ENCODE results near the gene VAMP2.
A peak's percentile ranks its signal among the peaks of the same experiment; 100 is the strongest.

The VAMP2 gene

DNA sequence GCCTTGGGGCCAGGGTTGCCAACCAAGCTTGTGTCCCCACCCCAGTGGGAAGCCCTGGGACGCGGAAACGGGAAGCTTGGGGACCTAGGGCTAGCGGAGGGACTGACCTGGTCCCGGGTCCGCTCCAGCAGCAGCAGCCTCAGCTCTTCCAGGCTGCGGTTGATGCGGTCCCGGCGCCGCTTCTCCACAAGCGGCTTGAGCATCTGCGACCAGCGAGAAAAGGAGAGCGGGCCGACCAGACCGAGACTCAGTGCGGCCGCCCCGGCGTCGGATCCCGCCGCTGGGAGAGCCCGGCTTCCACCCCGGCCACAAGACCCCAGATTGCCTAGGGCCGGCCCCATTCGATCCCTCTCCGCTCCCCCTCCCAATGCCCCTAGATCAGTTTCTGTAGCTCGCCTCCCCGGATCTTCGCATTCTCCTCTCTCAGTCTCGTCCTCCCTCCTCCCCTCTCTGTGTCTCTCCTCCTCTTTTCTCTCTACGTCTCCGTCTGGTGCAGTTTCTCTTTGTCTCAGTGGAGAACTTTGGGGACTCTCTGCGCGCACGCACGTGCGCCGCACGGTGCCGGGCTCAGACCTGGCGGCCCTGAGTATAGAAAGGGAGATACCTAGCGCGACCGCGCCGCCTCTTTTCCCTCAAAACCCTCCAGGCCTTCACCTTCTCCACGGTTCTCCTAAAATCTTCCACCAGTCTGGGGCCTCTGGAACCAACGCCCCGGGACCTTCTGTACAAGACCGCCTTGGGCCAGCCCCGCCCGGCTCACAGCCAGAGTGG lies 39.6 kb downstream of the VAMP2 start:
- no peak for DNase-seq (ENCODE audit: low spot score)

DNA sequence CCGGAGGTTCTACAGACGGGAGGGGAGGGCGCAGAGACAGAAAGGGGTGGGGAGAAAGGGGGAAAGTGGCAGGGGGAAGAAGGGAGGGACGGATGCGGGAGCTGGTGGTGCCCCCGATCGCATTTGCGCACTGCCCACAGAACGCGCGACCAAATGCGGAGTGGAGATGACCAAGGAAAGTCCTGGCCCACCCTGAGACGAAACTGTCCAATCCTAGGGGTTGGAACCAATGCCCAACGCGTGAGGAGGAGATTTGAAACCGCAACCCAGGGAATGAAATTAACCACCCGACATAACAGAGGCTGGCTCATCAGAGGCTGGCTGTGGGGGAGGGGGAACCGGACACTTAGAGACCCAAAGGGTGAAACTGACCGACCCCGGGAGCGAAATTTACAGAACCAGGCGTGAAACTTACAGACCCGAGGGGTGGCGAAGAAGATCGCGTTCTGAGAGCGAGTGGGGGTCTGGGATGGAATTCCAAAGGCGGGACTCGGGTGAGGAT lies 40.3 kb downstream of the VAMP2 start:
- no peak for DNase-seq (ENCODE audit: low spot score)

DNA sequence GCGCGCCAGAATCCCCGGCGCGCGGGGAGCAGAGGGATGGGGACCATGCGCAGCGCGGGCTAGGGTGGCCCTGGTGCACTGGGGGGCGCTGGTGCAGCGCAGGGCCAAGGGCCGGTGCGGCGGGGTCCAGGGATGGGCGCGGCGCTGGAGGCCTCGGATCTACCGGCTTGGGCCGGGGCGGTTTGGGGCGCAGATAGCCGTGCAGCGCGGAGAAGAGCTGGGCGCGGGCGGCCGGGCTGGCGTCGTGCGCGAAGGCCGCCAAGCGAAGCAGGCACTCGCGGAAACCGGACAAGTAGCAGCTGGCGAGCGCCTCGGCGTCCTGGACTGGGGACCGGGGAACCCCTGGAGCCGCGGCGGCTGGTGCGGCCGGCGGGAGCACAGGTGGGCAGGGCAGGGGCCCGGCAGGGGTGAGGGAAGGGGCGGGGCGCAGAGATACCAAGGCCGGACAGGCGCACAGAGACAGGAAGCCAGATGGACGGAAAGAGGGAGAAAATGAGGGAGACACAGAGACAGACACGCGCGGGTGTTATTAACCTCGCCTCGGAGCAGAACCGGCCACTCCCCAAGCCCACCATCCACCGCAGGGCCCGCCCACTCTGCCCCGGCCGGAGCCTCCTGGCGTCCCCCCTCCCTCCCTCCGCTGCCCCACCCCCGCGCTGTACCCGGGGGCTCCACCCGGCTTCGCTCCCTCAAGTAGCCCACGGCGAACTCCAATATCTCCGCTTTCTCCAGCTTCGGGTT lies 40.9 kb downstream of the VAMP2 start:
- peak; percentile 71 for DNase-seq (ENCODE audit: low spot score)

DNA sequence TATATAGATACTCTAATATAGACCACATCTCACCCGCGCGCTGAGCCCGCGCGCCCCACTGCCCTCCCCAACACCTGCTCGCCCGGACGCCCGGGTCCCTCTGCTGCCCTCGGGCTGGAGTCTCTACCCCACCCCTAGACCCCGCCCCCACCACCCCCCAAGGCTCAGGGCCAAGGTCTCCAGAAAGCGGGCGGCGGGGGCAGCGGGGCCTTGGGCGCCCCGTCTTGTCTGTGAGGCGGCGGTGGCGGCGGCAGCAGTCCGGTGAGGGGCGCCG lies 41.4 kb downstream of the VAMP2 start:
- DNase-seq (ENCODE audit: low spot score): no peak

DNA sequence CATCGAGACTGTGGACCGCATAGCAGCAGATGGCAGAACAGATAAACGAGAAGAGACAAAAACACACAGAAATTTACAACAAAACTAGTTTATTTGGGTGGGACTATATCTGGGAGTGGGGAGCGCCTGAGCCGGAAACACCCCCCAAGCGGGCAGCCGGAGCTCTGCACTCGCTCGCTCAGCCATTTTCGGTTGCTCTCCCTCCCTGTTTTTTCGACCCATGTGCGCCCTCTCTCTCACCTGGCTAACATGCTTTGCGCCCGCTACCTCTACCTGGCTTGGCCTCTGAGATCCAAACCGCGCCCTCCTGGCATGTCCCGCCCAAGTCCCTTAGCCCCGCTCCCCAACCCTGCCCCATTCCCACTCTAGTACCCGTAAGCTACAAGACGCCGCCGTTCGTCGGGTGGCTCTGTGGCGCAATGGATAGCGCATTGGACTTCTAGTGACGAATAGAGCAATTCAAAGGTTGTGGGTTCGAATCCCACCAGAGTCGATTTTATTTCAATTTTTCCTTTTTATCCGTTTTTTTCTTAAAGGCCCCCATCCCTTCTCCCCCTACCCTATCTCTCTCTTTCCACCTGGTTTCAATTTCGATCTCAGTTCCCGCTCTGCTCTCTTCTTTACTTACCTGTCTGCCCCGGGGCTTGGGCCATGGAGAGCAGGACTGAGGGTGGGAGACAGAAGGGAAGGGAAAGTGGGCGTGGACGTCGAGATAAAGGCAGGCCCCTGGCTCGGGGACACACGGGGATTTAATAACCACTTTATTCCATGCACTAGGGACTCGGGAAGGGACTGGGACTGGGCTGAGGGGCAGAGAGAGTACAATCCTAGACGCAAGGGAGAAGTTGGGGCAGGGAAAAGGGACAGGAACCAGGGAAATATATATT lies 42.0 kb downstream of the VAMP2 start:
- peak; percentile 55 for DNase-seq (ENCODE audit: low spot score)

DNA sequence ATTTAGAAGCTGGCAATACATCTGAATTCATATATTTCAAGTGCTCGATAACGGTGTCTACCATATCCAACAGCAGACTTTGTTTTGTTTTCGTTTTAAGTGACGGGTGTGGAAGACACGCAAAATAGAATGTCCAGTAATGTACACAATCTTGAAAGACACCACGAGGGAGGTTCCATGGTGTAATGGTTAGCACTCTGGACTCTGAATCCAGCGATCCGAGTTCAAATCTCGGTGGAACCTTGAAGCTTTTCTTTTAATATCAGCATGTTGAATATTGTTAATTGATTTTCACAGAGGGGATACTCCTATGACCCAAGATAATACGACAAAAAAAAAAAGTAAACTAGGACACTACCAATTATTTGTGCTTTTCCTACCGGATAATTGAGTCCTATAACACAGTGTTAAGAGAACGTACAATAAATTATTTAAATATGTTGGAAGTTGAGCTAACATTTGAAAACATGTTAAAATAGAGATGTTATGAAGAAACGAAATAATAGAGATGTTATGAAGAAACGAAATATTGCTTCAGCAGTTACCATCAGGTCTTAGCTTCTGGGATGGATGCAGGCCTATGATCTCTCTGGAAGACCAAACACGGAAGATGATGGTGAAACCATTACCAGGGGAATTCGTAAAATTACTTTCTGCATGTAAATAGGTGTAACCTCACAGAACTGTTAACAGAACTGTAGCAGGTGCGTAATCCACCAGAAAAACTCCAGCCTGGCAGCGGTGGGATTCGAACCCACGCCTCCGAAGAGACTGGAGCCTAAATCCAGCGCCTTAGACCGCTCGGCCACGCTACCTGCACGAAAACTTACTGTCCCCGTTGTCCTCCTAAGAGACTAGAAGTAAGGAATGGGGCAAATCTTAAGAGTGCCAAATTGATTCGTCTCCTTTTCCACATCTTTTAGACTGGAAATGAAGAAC lies 42.9 kb downstream of the VAMP2 start:
- no peak for DNase-seq (ENCODE audit: low spot score)

DNA sequence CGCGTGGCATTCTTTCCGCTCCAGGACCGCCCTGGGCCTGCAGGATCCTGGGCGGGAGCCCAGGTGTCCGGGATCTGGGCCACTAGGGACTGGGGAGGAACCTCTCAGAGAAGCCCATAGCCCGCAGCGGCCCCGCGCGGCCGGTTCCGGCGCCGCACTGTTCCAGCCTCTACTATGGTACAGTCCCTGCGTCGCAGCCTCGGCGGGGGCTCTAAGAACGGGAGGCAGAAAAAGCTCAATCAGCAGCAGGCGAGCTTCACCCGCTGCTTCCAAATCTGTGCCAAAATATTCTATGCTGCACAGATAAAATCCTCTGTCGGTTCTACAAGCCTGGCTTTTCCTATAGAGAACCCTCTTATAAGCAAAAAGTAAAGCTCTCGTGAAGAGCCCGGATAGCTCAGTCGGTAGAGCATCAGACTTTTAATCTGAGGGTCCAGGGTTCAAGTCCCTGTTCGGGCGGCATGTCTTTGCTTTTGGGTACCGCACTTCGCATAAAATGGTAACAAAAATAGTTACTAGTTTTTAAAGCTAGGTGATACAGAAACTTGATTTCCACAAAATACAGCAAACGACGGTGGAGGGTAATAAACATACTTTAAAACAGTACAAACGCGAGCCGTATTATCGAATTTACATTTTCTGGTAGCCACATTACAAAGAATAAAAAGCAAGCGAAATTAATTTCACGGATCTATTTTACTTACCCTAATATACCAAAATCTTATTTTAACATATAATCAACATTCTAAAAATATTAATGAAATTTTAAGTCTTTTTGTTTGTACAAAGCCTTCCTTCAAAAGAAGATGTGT lies 43.8 kb downstream of the VAMP2 start:
- DNase-seq (ENCODE audit: low spot score): peak; percentile 83

DNA sequence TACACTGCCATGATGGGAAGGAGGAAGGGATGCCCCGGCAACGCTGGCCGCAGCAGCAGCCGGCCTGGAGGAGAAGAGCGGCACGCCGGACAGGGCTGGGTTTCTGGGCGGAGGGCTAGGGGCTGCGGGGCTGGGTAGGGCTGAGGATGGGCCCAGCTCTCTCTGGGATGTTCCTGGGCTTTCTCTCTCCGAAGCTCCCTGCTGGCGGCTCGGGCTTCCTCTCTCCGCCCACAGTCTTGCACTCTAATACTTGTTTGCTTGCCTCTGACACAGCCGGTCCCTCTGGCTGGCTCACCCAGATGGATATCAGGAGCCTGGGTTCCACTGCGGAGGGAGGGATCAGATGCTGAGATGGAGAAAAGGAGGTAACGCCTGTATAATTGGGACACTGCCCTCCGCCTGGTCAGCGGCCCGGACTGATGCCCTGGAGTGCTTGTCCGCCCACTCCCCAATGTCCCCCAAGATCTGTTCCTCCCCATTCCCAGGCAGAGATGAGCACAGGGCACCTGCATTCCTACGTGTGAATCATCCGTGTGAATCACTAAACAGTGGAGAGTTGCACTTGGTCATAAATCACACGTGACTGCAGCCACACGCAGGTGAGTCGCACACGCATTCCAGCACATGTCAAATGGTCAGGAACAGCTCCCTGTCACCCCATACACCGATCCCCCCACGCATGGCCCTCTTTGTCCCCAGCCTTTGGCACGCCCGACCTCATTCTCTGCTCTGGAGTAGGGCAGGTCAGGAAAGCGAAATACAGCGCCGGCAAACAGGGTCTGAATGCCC lies 44.6 kb downstream of the VAMP2 start, which contains the start of gene ALOXE3:
Gene ALOXE3 (minus strand): TSS at position 535 of the 789 bp plus-strand sequence. CDS start 524 bp downstream, at position 11.
- no peak for DNase-seq (ENCODE audit: low spot score)

DNA sequence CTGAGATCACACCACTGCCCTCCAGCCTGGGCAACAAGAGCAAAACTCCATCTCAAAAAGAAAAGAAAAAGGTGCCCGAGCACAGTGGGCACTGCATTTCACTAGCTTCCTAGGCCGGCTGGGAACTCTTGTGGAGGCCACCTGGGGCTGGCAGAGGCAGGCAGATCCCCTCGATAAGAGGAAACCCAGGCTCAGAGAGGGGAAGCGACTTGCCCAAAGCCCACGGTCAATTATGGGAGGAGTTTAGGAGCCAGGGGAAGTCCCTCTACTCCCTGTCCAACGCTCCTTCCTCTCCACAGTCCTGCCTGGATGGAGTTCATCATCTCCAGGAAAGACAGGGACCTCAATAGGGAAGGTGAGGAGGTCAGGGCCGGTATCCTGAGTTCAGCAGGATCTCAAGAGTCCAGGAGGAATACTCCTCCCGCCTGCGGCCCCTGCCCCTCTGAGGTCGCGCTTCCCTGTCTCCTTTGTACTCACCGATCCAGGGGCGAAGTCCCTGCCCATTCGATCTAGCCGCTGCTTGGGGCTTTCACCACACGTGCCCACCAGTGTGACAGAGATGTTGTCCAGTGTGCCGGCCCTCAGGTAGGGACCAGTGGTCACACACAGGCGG lies 45.3 kb downstream of the VAMP2 start:
- no peak for DNase-seq (ENCODE audit: low spot score)

DNA sequence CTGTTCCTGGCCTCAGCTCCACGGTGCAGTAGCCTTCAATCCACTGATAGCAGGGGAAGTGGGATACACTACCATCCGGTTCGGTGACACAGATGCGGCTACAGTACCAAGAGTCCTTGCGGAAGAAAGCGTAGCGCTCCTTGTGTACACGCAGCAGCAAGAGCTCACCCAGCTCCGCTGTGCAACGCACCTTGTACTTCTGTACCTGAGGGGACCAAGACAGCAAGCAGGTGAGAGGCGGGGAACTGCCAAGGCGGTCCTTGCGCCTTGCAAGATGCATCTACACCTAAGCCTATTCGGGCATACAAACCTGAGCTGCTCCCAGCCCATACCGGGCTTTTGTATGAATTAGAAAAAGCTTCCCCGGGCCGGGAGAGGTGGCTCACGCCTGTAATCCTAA lies 46.0 kb downstream of the VAMP2 start:
- no peak for DNase-seq (ENCODE audit: low spot score)

DNA sequence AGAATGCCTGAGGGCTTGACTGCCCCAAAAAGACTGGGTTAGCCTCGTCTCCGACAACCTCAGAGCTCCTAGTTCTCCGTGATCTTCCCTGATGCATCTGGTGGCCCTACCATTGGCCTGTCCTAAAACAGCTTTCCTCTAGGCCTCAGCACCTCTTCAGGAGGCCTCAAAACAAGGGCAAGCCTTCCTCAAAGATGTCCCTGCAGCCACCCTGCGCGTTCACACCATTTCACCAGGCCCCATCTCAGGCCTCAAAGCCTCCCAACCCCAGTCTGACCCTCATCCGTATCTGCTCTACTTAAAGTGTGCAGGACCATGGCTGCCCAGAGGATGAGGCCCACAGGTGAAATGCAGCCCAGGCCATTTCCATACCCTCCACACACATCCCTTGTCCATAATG lies 51.8 kb downstream of the VAMP2 start:
- no peak for DNase-seq (ENCODE audit: low spot score)

DNA sequence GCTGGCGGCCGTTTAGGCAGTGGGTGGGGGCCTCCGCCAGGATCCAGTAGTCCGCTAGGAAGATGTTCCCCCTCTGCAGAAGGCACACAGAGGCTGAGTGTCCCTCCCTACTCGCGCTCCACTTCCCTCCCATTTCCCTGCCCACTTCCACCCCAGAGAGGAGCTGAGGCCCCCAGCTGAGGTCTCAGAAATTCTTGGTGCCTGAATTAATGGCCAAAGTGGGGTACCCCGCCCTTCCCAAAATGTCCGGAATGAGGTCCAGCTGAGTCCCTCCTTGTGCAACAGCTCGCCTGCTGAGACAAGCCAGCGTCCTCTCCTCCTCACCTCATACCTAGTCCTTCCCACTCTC lies 52.3 kb downstream of the VAMP2 start:
- no peak for DNase-seq (ENCODE audit: low spot score)

DNA sequence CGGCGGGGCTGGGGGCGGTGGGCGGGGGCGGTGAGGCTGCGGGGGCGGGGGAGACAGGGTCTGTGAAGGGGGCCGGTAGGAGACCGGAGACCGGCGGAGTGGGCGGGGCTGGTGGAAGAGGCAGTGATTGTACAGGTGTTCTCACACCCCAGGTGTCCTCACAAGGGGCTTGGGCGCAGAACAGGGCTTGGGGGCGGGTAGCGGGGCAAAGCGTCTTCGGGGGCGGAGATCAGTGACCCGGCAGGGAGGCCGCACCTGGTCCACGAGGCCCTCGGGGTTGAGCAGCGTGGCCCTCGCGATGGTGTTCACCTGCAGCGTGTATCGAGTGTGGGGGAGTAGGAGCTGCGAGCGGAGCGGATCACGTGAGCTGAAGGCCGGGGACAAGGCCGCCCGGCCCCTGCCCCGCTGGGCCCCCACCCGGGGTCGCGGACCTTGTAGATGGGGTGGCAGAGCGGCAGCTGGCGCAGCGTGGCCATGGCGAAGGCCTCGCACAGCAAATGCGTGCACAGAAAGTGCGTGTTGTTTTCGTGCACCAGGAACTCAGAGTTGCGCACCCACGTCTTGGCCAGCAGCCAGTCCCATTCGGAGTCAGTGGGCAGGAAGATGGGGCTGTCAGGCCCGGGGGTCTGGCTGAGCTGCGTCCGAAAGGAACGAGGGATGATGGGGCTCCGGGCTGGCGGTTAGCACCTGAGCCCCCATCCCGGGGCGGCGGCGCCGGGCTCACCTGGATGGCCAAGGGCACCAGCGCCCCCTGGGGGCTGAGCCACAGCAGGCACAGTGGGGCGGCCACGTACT lies 52.9 kb downstream of the VAMP2 start:
- DNase-seq (ENCODE audit: low spot score): peak; percentile 80

All from D341Med (cell line).